ENCODE measurements around the gene HIKESHI.
"Not testable (repeated sequence)": the region's sequence is repeated elsewhere in the genome, so short reads cannot be mapped to it uniquely, and the experiment has no call there.

Gene HIKESHI

GRCh38 chr11:86274999-86275398 is 27.0 kb upstream of the HIKESHI start:
- no peak overlapping the region for H3K4me3 ChIP-seq (ENCODE audit: low read length)
- no peaks in the 10 kb centered on the region for H3K27me3 ChIP-seq (ENCODE audit: insufficient read depth, low read length)
- H3K9me3 ChIP-seq (ENCODE audit: insufficient read depth, low read depth, low read length) = no peaks in the 10 kb centered on the region
- no peak overlapping the region for H3K9ac ChIP-seq (ENCODE audit: low read depth, low read length)
- no peaks in the 10 kb centered on the region; the same call in 1 of the 2 replicates for H3K4me1 ChIP-seq (ENCODE audit: insufficient read depth, low read length)
- peaks cover 46% of the 10 kb centered on the region for H3K36me3 ChIP-seq (ENCODE audit: insufficient read depth, low read length)
- H3K27ac ChIP-seq (ENCODE audit: low read depth, low read length) = no peak overlapping the region
- WGBS = 89% methylated on average over 4 of the region's 4 CpGs

DNA sequence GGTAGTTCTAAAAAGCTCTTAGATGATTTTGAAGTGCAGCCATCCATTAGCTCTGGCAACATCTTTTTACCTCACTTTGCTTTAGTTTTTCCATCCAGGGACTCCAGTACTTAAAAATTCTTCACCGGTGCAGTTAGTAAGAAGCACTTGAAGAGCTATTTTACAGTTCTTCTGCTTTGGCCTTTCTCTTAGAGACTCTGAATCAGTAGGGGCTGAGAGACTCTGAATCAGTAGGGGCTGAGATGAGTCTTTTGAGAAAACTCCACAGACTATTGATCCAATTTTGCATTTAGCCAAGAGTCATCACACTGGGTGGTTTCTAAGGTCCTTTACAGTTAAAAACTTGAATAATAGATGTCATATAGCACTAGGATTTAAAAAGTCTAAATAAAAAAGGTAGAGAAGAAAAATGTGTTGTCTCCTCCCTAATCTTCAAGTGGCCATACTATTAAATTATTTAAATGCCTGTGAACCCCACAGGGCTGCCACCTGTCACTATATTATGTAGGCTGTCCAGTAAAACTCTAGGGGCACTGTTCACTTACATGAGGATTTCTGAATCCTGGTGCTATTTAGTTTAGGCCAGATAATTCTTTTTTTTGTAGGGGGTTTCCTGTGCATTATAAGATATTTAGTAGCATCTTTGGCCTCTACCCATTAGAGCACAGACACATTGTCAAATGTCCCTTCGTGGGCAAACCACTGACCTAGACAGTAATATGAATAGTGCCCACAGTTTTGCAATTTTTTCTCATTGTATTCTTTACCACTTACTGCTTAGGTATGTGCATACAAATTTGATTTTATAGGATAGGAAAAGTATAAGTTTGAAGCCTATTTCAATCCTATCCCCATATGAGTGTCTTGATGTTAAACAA is 26.3 kb upstream of the HIKESHI start:
- Histone ChIP-seq H3K9me3 (ENCODE audit: insufficient read depth, low read depth, low read length) (no peaks in the 10 kb centered on the region), H3K27ac (ENCODE audit: low read depth, low read length) (no peak overlapping the region), H3K36me3 (ENCODE audit: insufficient read depth, low read length) (peaks cover 43% of the 10 kb centered on the region), H3K4me3 (ENCODE audit: low read length) (no peak overlapping the region), H3K9ac (ENCODE audit: low read depth, low read length) (no peak overlapping the region), H3K27me3 (ENCODE audit: insufficient read depth, low read length) (no peaks in the 10 kb centered on the region), H3K4me1 (ENCODE audit: insufficient read depth, low read length) (no peaks in the 10 kb centered on the region; the same call in 1 of the 2 replicates)
- WGBS = 95% methylated on average over 2 of the region's 2 CpGs

DNA sequence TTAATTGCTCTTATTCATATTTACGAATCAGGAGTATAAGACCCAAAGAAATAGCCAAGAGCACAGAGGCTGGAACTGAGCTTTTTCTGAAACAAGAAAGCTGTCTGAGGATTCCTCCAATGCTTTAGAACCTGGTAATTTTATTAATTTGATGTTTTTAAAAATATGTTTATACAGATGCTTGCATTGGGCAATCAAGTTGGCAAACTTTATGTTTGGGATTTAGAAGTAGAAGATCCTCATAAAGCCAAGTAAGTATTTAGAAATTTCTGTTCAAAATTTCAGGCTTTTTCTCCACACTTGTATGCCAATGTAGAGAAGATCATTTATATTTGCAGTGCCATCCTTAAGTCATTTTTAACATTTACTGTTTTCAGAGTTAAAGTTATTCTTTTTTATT is 24.3 kb upstream of the HIKESHI start:
- WGBS = 100% methylated on average over 1 of the region's 1 CpG
- Histone ChIP-seq H3K27ac (ENCODE audit: low read depth, low read length) (no peak overlapping the region), H3K36me3 (ENCODE audit: insufficient read depth, low read length) (peaks cover 36% of the 10 kb centered on the region)

GRCh38 chr11:86278226-86278625 is 23.8 kb upstream of the HIKESHI start:
- WGBS = 94% methylated on average over 8 of the region's 8 CpGs
- Histone ChIP-seq H3K4me3 (ENCODE audit: low read length) (no peak overlapping the region), H3K4me1 (ENCODE audit: insufficient read depth, low read length) (no peaks in the 10 kb centered on the region; the same call in 1 of the 2 replicates), H3K9ac (ENCODE audit: low read depth, low read length) (no peak overlapping the region), H3K9me3 (ENCODE audit: insufficient read depth, low read depth, low read length) (no peaks in the 10 kb centered on the region), H3K27ac (ENCODE audit: low read depth, low read length) (no peak overlapping the region), H3K27me3 (ENCODE audit: insufficient read depth, low read length) (no peaks in the 10 kb centered on the region), H3K36me3 (ENCODE audit: insufficient read depth, low read length) (peaks cover 36% of the 10 kb centered on the region)

More for the DNA sequence above, 24.3 kb upstream of the HIKESHI start:
- H3K4me1 ChIP-seq (ENCODE audit: insufficient read depth, low read length) = no peaks in the 10 kb centered on the region; the same call in 1 of the 2 replicates
- no peak overlapping the region for H3K9ac ChIP-seq (ENCODE audit: low read depth, low read length)
- H3K4me3 ChIP-seq (ENCODE audit: low read length) = no peak overlapping the region
- no peaks in the 10 kb centered on the region for H3K9me3 ChIP-seq (ENCODE audit: insufficient read depth, low read depth, low read length)
- H3K27me3 ChIP-seq (ENCODE audit: insufficient read depth, low read length) = no peaks in the 10 kb centered on the region

GRCh38 chr11:86279747-86280146 is 22.3 kb upstream of the HIKESHI start:
- Histone ChIP-seq H3K27ac (ENCODE audit: low read depth, low read length) (no peak overlapping the region), H3K9ac (ENCODE audit: low read depth, low read length) (no peak overlapping the region), H3K4me3 (ENCODE audit: low read length) (no peak overlapping the region), H3K27me3 (ENCODE audit: insufficient read depth, low read length) (no peaks in the 10 kb centered on the region), H3K9me3 (ENCODE audit: insufficient read depth, low read depth, low read length) (no peaks in the 10 kb centered on the region), H3K4me1 (ENCODE audit: insufficient read depth, low read length) (no peaks in the 10 kb centered on the region; the same call in 1 of the 2 replicates), H3K36me3 (ENCODE audit: insufficient read depth, low read length) (peaks cover 41% of the 10 kb centered on the region)
- 100% methylated on average over 2 of the region's 3 CpGs for WGBS

DNA sequence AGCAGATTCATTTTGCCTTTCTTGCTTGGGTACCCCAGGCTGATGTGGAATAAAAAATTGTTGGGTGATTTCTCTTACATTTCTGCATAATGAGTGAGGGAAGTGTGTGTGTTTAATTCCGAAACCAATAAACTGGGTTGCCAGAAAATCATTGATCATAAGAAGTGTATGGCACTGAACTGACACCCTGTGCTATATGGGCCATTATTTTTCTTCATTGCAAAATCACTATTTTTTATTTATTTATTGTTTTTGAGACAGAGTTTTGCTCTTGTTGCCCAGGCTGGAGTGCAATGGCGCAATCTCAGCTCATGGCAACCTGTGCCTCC is 14.6 kb upstream of the HIKESHI start:
- 0 out of 2 replicates have a peak, but pooled peaks cover 4% of the 10 kb centered on the region for H3K4me1 ChIP-seq (ENCODE audit: insufficient read depth, low read length)
- no peaks in the 10 kb centered on the region for H3K27me3 ChIP-seq (ENCODE audit: insufficient read depth, low read length)
- H3K27ac ChIP-seq (ENCODE audit: low read depth, low read length) = no peak overlapping the region
- H3K4me3 ChIP-seq (ENCODE audit: low read length) = no peak overlapping the region
- H3K9me3 ChIP-seq (ENCODE audit: insufficient read depth, low read depth, low read length) = no peaks in the 10 kb centered on the region
- 0 out of 2 replicates have a peak, but pooled peaks cover 5% of the 10 kb centered on the region for H3K36me3 ChIP-seq (ENCODE audit: insufficient read depth, low read length)
- no peak overlapping the region for H3K9ac ChIP-seq (ENCODE audit: low read depth, low read length)
- 97% methylated on average over 2 of the region's 2 CpGs for WGBS

GRCh38 chr11:86288776-86289507 is 13.1 kb upstream of the HIKESHI start:
- Histone ChIP-seq H3K4me3 (ENCODE audit: low read length) (no peak overlapping the region), H3K4me1 (ENCODE audit: insufficient read depth, low read length) (0 out of 2 replicates have a peak, but pooled peaks cover 4% of the 10 kb centered on the region), H3K27me3 (ENCODE audit: insufficient read depth, low read length) (no peaks in the 10 kb centered on the region), H3K9ac (ENCODE audit: low read depth, low read length) (no peak overlapping the region), H3K36me3 (ENCODE audit: insufficient read depth, low read length) (0 out of 2 replicates have a peak, but pooled peaks cover 5% of the 10 kb centered on the region), H3K27ac (ENCODE audit: low read depth, low read length) (no peak overlapping the region), H3K9me3 (ENCODE audit: insufficient read depth, low read depth, low read length) (no peaks in the 10 kb centered on the region)
- 87% methylated on average over 7 of the region's 7 CpGs for WGBS

DNA sequence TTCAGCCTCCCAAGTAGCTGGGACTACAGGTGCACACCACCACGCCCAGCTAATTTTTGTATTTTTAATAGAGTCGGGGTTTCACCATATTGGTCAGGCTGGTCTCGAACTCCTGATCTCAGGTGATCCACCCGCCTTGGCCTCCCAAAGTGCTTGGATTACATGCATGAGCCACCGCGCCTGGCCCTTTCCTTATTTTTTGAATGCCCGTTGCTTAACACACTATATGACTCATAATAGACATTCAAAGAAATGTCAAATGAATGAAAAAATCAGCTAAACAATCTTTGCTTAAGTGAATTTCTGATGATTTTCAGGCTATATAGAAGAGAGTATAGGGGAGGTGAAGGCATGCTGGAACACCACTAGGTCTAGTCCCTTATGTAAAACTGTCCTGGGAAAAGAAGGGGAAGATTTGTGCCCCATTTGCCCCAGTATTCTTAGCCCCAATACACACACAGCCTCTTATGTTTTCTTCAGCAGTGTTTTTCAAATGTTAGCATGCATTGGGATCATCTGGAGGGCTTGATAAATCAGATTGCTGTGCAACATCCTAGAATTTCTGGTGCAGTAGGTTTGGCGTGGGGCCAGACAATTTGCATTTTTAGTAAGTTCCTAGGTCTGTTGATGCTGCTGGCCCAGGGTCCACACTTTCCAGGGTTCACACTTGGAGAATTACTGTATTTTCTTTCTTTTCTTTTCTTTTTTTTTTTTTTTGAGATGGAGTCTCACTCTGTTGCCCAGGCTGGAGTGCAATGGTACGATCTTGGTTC is 12.3 kb upstream of the HIKESHI start:
- WGBS = 91% methylated on average over 9 of the region's 9 CpGs
- not testable (repeated sequence) for H3K4me1 ChIP-seq (ENCODE audit: insufficient read depth, low read length)

DNA sequence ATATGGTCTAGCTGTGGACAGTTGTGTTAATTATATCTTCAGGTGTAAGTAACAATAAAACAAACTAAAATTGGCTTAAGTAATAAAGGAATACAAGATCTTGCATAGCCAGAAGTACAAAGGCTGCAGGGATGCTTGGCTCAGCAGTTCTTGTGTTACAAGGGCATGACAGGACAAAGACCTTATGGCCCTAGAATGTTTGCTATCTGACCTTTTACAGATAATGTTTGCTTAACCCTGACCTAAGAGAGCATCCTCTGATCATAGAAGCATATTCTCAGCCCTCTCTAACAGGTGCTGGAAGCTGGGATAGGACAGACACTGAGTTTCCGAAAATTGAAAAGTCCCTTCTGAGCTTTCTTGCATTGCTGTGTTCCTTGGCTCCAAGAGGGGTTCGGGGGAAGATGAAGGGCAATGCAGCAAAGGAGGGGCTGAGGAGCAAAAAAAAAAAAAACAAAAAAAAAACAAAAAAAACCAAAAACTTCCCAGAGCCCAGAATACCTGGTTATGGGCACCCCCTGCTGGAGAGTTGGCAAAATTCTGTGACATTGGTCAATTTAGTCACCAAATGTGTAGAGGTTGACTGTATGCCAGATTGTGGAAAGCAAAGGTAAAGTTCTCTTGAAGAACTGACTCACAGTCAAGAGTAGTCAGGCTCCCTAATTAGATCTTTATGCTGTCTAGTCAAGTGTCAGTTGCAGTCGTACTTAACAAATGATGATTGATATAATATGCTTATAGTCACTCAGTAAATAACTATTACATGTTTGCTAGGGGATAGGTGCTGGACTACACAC is 10.4 kb upstream of the HIKESHI start:
- no peak overlapping the region for H3K27ac ChIP-seq (ENCODE audit: low read depth, low read length)
- H3K9me3 ChIP-seq (ENCODE audit: insufficient read depth, low read depth, low read length) = no peaks in the 10 kb centered on the region
- WGBS = 37% methylated on average over 3 of the region's 3 CpGs
- H3K27me3 ChIP-seq (ENCODE audit: insufficient read depth, low read length) = no peaks in the 10 kb centered on the region
- no peak overlapping the region for H3K4me3 ChIP-seq (ENCODE audit: low read length)
- no peaks in the 10 kb centered on the region for H3K36me3 ChIP-seq (ENCODE audit: insufficient read depth, low read length)
- no peak overlapping the region for H3K9ac ChIP-seq (ENCODE audit: low read depth, low read length)
- H3K4me1 ChIP-seq (ENCODE audit: insufficient read depth, low read length) = 0 out of 2 replicates have a peak, but pooled peaks cover 4% of the 10 kb centered on the region

More for the DNA sequence above, 12.3 kb upstream of the HIKESHI start:
- H3K4me3 ChIP-seq (ENCODE audit: low read length); H3K27me3 ChIP-seq (ENCODE audit: insufficient read depth, low read length); H3K9ac ChIP-seq (ENCODE audit: low read depth, low read length); H3K9me3 ChIP-seq (ENCODE audit: insufficient read depth, low read depth, low read length); H3K27ac ChIP-seq (ENCODE audit: low read depth, low read length); H3K36me3 ChIP-seq (ENCODE audit: insufficient read depth, low read length): not testable (repeated sequence)

DNA sequence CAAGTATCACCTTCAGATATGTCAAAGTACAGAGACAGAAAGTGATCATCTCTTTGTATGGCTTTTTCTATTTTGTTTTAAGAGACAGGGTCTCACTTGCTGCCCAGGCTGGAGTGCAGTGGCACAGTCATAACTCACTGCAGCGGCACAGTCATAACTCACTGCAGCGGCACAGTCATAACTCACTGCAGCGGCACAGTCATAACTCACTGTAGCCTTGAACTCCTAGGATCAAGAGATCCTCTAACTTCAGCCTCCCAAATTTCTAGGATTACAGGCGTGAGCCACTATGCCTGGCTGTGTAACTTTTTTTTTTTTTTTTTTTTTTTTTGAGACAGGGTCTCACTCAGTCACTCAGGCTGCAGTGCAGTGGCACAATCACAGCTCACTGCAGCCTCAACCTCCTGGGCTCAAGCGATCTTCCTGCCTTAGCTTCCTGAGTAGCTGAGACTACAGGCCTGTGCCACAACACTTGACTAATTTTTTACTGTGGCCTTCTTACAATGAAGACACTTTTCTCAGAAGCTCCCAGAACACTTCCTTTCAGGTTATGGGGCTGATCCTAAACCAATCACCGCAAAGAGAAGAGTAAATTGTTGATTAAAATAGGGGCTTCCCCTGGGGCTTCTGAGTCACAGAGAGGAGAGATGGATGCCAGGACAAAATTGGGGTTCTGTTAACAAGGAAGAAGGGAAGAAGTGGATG is 9.0 kb upstream of the HIKESHI start:
- Histone ChIP-seq H3K9me3 (ENCODE audit: insufficient read depth, low read depth, low read length) (no peaks in the 10 kb centered on the region), H3K4me1 (ENCODE audit: insufficient read depth, low read length) (0 out of 2 replicates have a peak, but pooled peaks cover 4% of the 10 kb centered on the region), H3K36me3 (ENCODE audit: insufficient read depth, low read length) (no peaks in the 10 kb centered on the region), H3K27me3 (ENCODE audit: insufficient read depth, low read length) (no peaks in the 10 kb centered on the region), H3K9ac (ENCODE audit: low read depth, low read length) (no peak overlapping the region), H3K4me3 (ENCODE audit: low read length) (no peak overlapping the region), H3K27ac (ENCODE audit: low read depth, low read length) (no peak overlapping the region)
- 94% methylated on average over 6 of the region's 6 CpGs for WGBS
